OCI-LY1 (cell line): ENCODE results near the gene C12orf76.

ENCODE experiments used
- EZH2 ChIP-seq: fragments of 200-600 bp; sonication (generic), shearing (Covaris generic); IDR thresholded peaks from 2 replicates; pipeline ENCODE4 v1.8.0; 2017; ENCODE audit warnings: borderline replicate concordance, mixed run types, mild to moderate bottlenecking, antibody characterized with exemption, low read length, moderate library complexity, mixed read lengths
- TF ChIP-seq, protein P1 (sequence below): fragments of 200-600 bp; sonication (generic), shearing (Covaris generic); IDR thresholded peaks from 2 replicates; pipeline ENCODE4 v1.5.1; 2017; ENCODE audit warnings: mild to moderate bottlenecking, antibody characterized with exemption, low read length, moderate library complexity, mixed read lengths

DNA sequence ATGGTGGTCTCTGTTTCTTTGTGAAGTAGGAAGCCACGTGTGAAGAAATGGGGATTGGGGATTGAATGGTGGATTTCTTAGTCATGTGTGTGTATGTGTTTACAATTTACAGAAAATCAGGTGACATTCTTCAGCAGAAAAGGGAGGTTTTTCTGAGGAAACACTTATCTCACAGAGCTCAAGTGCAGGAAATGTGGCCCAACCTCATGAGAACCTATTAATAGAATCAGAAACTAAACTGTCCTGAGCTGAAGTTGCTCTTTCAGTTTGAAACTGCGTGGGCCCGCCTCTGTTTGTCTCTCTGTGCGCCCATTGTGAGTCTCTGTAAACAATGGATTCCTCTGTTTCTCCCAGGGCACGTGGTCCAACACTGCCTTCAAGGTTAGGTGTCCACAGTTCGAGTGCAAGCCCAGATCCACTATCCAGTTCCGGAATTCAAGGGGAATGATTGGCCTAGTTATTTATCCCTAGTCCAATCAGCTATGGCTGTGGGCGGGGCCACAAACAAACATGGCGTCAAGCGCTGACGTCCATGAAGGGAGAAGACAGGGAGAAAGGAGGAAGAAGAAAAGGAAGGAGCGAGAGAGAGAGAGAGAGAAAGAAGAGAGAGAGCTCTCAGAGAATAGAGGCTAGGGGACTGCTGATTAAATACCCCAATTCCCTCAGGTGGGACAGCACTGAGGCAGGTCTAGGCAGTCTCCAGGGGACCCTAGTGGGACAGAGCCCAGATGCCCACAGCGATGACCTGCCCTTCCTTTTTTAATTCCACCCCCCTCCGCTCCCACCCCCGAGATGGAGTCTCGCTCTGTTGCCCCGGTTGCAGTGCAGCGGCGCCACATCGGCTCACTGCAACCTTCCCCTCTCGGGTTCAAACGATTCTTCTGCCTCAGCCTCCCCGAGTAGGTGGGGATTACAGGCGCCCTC, 31.4 kb upstream of the C12orf76 start:
- TF ChIP-seq, protein P1, sequence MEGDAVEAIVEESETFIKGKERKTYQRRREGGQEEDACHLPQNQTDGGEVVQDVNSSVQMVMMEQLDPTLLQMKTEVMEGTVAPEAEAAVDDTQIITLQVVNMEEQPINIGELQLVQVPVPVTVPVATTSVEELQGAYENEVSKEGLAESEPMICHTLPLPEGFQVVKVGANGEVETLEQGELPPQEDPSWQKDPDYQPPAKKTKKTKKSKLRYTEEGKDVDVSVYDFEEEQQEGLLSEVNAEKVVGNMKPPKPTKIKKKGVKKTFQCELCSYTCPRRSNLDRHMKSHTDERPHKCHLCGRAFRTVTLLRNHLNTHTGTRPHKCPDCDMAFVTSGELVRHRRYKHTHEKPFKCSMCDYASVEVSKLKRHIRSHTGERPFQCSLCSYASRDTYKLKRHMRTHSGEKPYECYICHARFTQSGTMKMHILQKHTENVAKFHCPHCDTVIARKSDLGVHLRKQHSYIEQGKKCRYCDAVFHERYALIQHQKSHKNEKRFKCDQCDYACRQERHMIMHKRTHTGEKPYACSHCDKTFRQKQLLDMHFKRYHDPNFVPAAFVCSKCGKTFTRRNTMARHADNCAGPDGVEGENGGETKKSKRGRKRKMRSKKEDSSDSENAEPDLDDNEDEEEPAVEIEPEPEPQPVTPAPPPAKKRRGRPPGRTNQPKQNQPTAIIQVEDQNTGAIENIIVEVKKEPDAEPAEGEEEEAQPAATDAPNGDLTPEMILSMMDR, result no peak
- TF ChIP-seq EZH2, result no peak
